Mesenchymal stem cell (in vitro differentiated cells and primary cell): ENCODE results near the gene GPBP1.
"Not testable (repeated sequence)": the region's sequence is repeated elsewhere in the genome, so short reads cannot be mapped to it uniquely, and the experiment has no call there.

Experiments
- DNase-seq: peaks from one replicate; pipeline ENCODE4 v3.0.0-alpha.2; 2013
- H2AFZ ChIP-seq: one replicate; pipeline ENCODE4 v1.6.1; 2013; ENCODE audit warnings: low read depth, mild to moderate bottlenecking, control low read depth, inconsistent platforms, low read length, moderate library complexity
- H2AK5ac ChIP-seq: 2 replicates; pipeline ENCODE4 v1.6.1; 2013; ENCODE audit warnings: low read length, moderate library complexity, mild to moderate bottlenecking, inconsistent platforms; ENCODE audit not compliant: severe bottlenecking
- H2BK120ac ChIP-seq: one replicate; pipeline ENCODE4 v1.6.1; 2013; ENCODE audit warnings: low read depth, mild to moderate bottlenecking, inconsistent platforms, low read length, moderate library complexity
- H2BK12ac ChIP-seq, 2 experiments: one replicate each; pipeline ENCODE4 v1.6.1; 2013; ENCODE audit warnings: inconsistent platforms in 2 of 2, low read length in 2 of 2, mild to moderate bottlenecking in 2 of 2, moderate library complexity in 2 of 2, control low read depth in 1 of 2
- H2BK15ac ChIP-seq: one replicate; pipeline ENCODE4 v1.6.1; 2013; ENCODE audit warnings: mild to moderate bottlenecking, low read depth, inconsistent platforms; ENCODE audit not compliant: poor library complexity, severe bottlenecking
- H2BK5ac ChIP-seq: 2 replicates; pipeline ENCODE4 v1.6.1; 2013; ENCODE audit warnings: low read depth, mild to moderate bottlenecking, low read length, control low read depth, inconsistent platforms; ENCODE audit not compliant: poor library complexity, severe bottlenecking
- H3K14ac ChIP-seq, 2 experiments: one replicate each; pipeline ENCODE4 v1.6.1; 2013; ENCODE audit warnings: inconsistent platforms in 2 of 2, low read length in 2 of 2, control low read depth in 1 of 2, mild to moderate bottlenecking in 1 of 2, moderate library complexity in 1 of 2
- H3K18ac ChIP-seq, 2 experiments: one replicate each; pipeline ENCODE4 v1.6.1; 2013; ENCODE audit warnings: inconsistent platforms in 2 of 2, low read length in 2 of 2, control low read depth in 1 of 2, low read depth in 1 of 2, mild to moderate bottlenecking in 1 of 2
- H3K23ac ChIP-seq, 2 experiments: one replicate each; pipeline ENCODE4 v1.6.1; 2013; ENCODE audit warnings: inconsistent platforms in 2 of 2, low read length in 2 of 2, mild to moderate bottlenecking in 2 of 2, moderate library complexity in 2 of 2, control low read depth in 1 of 2
- H3K27ac ChIP-seq: 2 replicates; pipeline ENCODE4 v1.5.1; 2013; ENCODE audit warnings: mild to moderate bottlenecking, moderate library complexity, low read length, control low read depth, inconsistent platforms; ENCODE audit not compliant: poor library complexity, severe bottlenecking
- H3K27me3 ChIP-seq, 2 experiments: 2 replicates each; pipeline versions ENCODE4 v1.6.1 to v1.7.0; 2013; ENCODE audit warnings: low read length in 2 of 2, mild to moderate bottlenecking in 2 of 2, moderate library complexity in 2 of 2, control low read depth in 1 of 2, inconsistent platforms in 1 of 2; ENCODE audit not compliant: control insufficient read depth in 1 of 2, insufficient read depth in 1 of 2
- H3K36me3 ChIP-seq, 2 experiments: 2 replicates each; pipeline versions ENCODE4 v1.6.1 to v1.7.0; 2013; ENCODE audit warnings: low read length in 2 of 2, control low read depth in 1 of 2, inconsistent platforms in 1 of 2, low read depth in 1 of 2, mild to moderate bottlenecking in 1 of 2; ENCODE audit not compliant: insufficient read depth in 2 of 2, control insufficient read depth in 1 of 2
- H3K4ac ChIP-seq, 2 experiments: one replicate each; pipeline ENCODE4 v1.6.1; 2013; ENCODE audit warnings: inconsistent platforms in 2 of 2, low read length in 2 of 2, mild to moderate bottlenecking in 2 of 2, moderate library complexity in 2 of 2, control low read depth in 1 of 2, low read depth in 1 of 2
- H3K4me1 ChIP-seq: 2 replicates; pipeline ENCODE4 v1.6.1; 2013; ENCODE audit warnings: low read depth, low read length, control low read depth; ENCODE audit not compliant: control insufficient read depth, insufficient read depth
- H3K4me2 ChIP-seq: 2 replicates; pipeline ENCODE4 v1.6.1; 2013; ENCODE audit warnings: low read length, mild to moderate bottlenecking, inconsistent platforms; ENCODE audit not compliant: poor library complexity, severe bottlenecking
- H3K4me3 ChIP-seq, 2 experiments: 2 replicates each; pipeline versions ENCODE4 v1.5.1 to v1.7.0; 2013; ENCODE audit warnings: low read length in 2 of 2, mild to moderate bottlenecking in 2 of 2, control low read depth in 1 of 2, low read depth in 1 of 2; ENCODE audit not compliant: insufficient read depth in 1 of 2
- H3K79me1 ChIP-seq: replicated peaks from 2 replicates; pipeline ENCODE4 v1.6.1; 2013; ENCODE audit warnings: mild to moderate bottlenecking, control low read depth, low read length, inconsistent platforms; ENCODE audit not compliant: poor library complexity, severe bottlenecking
- H3K9ac ChIP-seq: 2 replicates; pipeline ENCODE4 v1.7.0; 2013; ENCODE audit warnings: mild to moderate bottlenecking, low read length, moderate library complexity
- H3K9me3 ChIP-seq: 2 replicates; pipeline ENCODE4 v1.7.0; 2013; ENCODE audit warnings: mild to moderate bottlenecking, low read length; ENCODE audit not compliant: control insufficient read depth
- H4K8ac ChIP-seq: one replicate; pipeline ENCODE4 v1.6.1; 2013; ENCODE audit warnings: inconsistent platforms, mild to moderate bottlenecking, low read length, moderate library complexity
- H4K91ac ChIP-seq: one replicate; pipeline ENCODE4 v1.6.1; 2013; ENCODE audit warnings: mild to moderate bottlenecking, low read length, inconsistent platforms
- WGBS: methylation state at CpG from one replicate; pipeline ENCODE4 v1.1.7; 2013; ENCODE audit warnings: mixed read lengths; 5-methylcytosine and 5-hydroxymethylcytosine counted together

GPBP1 gene

GRCh38 chr5:57307516-57307915 is 133.7 kb downstream of the GPBP1 start:
- H2AFZ ChIP-seq = no peak overlapping the region
- no peak overlapping the region for H3K4me2 ChIP-seq
- peak overlapping the region in 1 of 2 experiments; percentile 66 for H2BK12ac ChIP-seq
- peaks cover 0 to 5% of the 10 kb centered on the region in 2 experiments for H3K27me3 ChIP-seq
- no peak overlapping the region for H2BK120ac ChIP-seq
- no peak overlapping the region for H3K4me3 ChIP-seq
- H3K9ac ChIP-seq = no peak overlapping the region
- no peak overlapping the region for H3K4ac ChIP-seq
- no peak for DNase-seq
- H2BK5ac ChIP-seq = no peak overlapping the region
- H4K8ac ChIP-seq = no peak overlapping the region
- no peak overlapping the region for H3K27ac ChIP-seq
- H3K18ac ChIP-seq = peak overlapping the region; percentile 64 to 70
- no peaks in the 10 kb centered on the region for H3K36me3 ChIP-seq
- peaks cover 3% of the 10 kb centered on the region for H3K4me1 ChIP-seq
- no peak overlapping the region for H4K91ac ChIP-seq
- H3K14ac ChIP-seq = no peak overlapping the region
- peaks cover 10% of the 10 kb centered on the region for H3K9me3 ChIP-seq
- no peak overlapping the region for H3K23ac ChIP-seq
- WGBS = 97% methylated on average over 2 of the region's 2 CpGs
- H2AK5ac ChIP-seq = no peak overlapping the region
- H2BK15ac ChIP-seq = no peak overlapping the region
- no peaks in the 10 kb centered on the region for H3K79me1 ChIP-seq

GRCh38 chr5:57309022-57309421 is 135.2 kb downstream of the GPBP1 start:
- H3K4me1 ChIP-seq, H4K91ac ChIP-seq, H3K4me2 ChIP-seq, H3K36me3 ChIP-seq, H2BK120ac ChIP-seq, DNase-seq, H3K27ac ChIP-seq, H2BK12ac ChIP-seq, H2BK5ac ChIP-seq, H3K23ac ChIP-seq, H3K4me3 ChIP-seq, H3K14ac ChIP-seq, H3K4ac ChIP-seq, H4K8ac ChIP-seq, H3K27me3 ChIP-seq, H2AK5ac ChIP-seq, H3K18ac ChIP-seq, H3K9ac ChIP-seq, H2AFZ ChIP-seq, H3K79me1 ChIP-seq: not testable (repeated sequence)
- Histone ChIP-seq H3K9me3 (peaks cover 10% of the 10 kb centered on the region), H2BK15ac (peak overlapping the region; percentile 48)

- Histone ChIP-seq H3K4me1 (peaks cover 2% of the 10 kb centered on the region), H3K36me3 (no peaks in the 10 kb centered on the region), H2BK15ac (peak overlapping the region; percentile 28), H3K27ac (no peak overlapping the region), H4K8ac (no peak overlapping the region), H3K79me1 (no peaks in the 10 kb centered on the region), H2BK12ac (peak overlapping the region in 1 of 2 experiments; percentile 84), H3K14ac (no peak overlapping the region), H2AFZ (no peak overlapping the region), H3K23ac (no peak overlapping the region), H3K18ac (peak overlapping the region in 1 of 2 experiments; percentile 91), H4K91ac (peak overlapping the region; percentile 68), H2BK120ac (peak overlapping the region; percentile 58), H2AK5ac (no peak overlapping the region), H3K4me2 (peak overlapping the region; percentile 19), H2BK5ac (no peak overlapping the region), H3K27me3 (peaks cover 0 to 8% of the 10 kb centered on the region in 2 experiments), H3K9ac (no peak overlapping the region), H3K4me3 (no peak overlapping the region), H3K4ac (no peak overlapping the region), H3K9me3 (peaks cover 8% of the 10 kb centered on the region)
- 92% methylated on average over 1 of the region's 2 CpGs for WGBS
- no peak for DNase-seq
Observed at GRCh38 chr5:57311251-57311650, 137.4 kb downstream of the GPBP1 start.

GRCh38 chr5:57311921-57312735 is 138.3 kb downstream of the GPBP1 start:
- Histone ChIP-seq H3K9me3 (peaks cover 4% of the 10 kb centered on the region), H3K79me1 (no peaks in the 10 kb centered on the region), H4K91ac (no peak overlapping the region), H3K4me2 (no peak overlapping the region), H2AK5ac (no peak overlapping the region), H3K23ac (no peak overlapping the region), H3K18ac (peak overlapping the region in 1 of 2 experiments; percentile 27), H4K8ac (no peak overlapping the region), H3K36me3 (no peaks in the 10 kb centered on the region), H3K27me3 (peaks cover 0 to 8% of the 10 kb centered on the region in 2 experiments), H2AFZ (no peak overlapping the region), H2BK15ac (no peak overlapping the region), H3K4me3 (no peak overlapping the region), H3K4me1 (peaks cover 6% of the 10 kb centered on the region), H3K4ac (peak overlapping the region in 1 of 2 experiments; percentile 24), H2BK120ac (no peak overlapping the region), H3K9ac (no peak overlapping the region), H2BK5ac (no peak overlapping the region), H2BK12ac (peak overlapping the region; percentile 42 to 52), H3K27ac (no peak overlapping the region), H3K14ac (no peak overlapping the region)
- no peak for DNase-seq
- WGBS = 80% methylated on average over 5 of the region's 6 CpGs
